ENCODE results near the gene SPATS2L.

The SPATS2L gene

GRCh38 chr2:200296118-200296517 is 10.4 kb upstream of the SPATS2L start:
- DNase-seq (ENCODE audit: low read depth): no peak

- DNase-seq (ENCODE audit: low read depth): no peak
These were observed 9.4 kb upstream of the SPATS2L start for GRCh38 chr2:200297100-200297499.

- no peak for DNase-seq (ENCODE audit: low read depth)
These were observed 8.5 kb upstream of the SPATS2L start for GRCh38 chr2:200297989-200298388.

DNA sequence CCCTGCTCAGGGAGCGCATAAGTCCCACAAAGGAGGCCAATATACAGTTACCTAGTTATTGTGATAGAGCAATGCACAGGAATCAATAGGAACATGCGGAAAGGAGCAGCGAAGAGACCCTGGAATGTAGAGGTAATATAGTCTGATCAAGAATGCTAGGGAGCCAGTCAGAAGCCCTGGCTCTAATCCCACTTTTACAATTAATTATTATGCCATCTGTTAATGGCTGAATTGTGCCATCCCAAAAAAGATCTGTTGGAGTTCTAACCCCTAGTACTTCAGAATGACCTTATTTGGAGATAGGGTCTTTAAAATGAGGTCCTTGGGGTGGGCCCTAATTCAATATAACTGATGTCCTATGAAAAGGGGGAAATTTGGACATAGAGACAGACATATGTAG is 7.7 kb upstream of the SPATS2L start:
- DNase-seq (ENCODE audit: low read depth): no peak

DNA sequence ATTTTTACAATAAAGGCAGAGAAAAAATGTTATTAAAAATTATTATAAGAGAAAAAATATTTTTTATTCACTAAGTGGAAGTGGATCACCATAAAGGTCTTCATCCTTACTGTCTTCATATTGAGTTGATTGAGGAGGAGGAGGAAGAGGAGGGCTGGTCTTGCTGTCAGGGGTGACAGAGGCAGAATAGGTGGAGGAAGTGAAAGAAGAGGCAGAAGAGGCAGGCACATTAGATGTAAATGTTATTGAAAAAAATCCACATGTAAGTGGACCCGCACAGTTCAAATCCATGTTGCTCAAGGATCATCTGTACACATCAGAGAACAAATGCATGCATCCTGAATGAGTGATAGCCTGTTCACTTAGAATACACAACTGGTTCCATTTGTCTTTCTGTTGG is 6.4 kb upstream of the SPATS2L start:
- no peak for DNase-seq (ENCODE audit: low read depth)

GRCh38 chr2:200300638-200301314 is 5.7 kb upstream of the SPATS2L start:
- DNase-seq (ENCODE audit: low read depth): no peak

- no peak for DNase-seq (ENCODE audit: low read depth)
These were observed 4.3 kb upstream of the SPATS2L start for GRCh38 chr2:200301953-200302858.

DNA sequence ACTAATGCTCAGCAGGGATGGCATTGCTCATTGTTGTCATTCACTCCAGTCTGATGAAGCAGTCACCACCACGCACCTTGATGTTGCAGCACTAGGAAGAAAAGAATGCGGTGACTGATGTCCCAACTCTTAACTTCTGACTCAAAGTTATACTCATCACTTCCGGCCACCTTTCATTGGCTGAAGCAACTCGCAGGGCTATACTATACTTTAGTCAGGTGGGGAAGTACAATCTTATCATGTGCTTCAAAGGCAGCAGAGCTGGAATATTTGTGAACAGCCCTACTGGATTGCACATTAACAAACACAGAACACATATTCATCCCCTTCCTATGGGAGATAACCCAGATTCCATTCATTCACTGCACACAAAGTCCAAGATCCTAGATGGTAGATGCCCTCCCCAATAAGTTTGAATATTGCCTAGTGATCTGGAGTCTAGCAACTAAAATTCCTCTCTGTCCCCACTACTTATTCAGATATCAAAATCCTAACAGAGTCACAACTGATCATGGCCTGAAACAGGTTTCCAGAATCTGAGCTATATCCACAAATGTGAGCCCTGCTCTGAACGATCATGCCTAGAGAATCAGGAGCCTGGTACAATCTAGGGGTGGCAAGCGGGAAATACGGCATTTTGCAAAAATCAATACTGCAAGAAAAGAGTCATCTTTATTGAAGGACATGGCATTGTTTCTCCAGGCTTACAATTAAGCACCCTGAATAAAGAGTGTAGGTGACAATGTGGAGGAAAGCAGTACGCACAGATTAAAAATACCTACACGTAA is 3.4 kb upstream of the SPATS2L start:
- DNase-seq (ENCODE audit: low read depth): no peak

GRCh38 chr2:200305797-200306195 is 697 bp upstream of the SPATS2L start:
- DNase-seq (ENCODE audit: low read depth): no peak

- no peak for DNase-seq (ENCODE audit: low read depth)
These were observed 634 bp downstream of the SPATS2L start for GRCh38 chr2:200306931-200307723.

DNA sequence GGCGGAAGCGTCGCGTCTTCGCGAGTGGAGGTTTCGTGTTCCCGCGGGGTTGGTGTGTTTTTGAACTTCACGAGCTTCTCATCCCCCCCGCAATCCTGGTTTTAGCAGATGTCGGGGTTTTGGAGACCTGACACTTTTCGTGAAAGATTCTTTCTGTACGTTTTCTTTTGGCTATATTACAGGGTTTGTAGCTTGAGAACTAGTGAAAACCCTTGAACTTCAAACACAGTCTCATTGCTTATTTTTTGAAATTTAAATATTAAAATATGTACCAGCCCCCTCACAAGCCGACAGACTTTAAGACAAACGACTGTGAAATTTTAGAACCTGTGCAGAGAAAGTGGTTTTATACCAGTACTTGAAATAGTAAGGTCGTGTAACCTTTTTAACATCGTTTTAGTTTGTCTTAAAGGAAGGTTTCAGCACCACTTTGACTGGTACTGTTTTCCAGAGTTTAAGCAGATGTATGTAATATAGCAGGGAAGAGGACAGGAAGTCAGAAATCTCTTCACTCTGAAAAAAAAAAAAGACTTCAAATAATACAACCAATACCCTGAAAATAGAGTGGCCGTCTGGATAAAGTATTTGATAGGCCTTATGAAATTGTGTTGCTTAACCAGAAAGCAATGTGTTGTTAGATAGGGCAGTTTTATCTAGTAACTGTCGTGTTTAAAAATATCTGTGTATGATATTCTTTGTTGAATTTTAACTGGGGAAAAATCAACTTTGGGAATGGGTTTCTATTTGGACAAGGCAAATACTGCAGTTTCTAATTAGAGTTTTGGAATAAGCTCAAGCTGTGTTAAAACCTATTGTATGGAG is 1.4 kb downstream of the SPATS2L start:
- no peak for DNase-seq (ENCODE audit: low read depth)

DNA sequence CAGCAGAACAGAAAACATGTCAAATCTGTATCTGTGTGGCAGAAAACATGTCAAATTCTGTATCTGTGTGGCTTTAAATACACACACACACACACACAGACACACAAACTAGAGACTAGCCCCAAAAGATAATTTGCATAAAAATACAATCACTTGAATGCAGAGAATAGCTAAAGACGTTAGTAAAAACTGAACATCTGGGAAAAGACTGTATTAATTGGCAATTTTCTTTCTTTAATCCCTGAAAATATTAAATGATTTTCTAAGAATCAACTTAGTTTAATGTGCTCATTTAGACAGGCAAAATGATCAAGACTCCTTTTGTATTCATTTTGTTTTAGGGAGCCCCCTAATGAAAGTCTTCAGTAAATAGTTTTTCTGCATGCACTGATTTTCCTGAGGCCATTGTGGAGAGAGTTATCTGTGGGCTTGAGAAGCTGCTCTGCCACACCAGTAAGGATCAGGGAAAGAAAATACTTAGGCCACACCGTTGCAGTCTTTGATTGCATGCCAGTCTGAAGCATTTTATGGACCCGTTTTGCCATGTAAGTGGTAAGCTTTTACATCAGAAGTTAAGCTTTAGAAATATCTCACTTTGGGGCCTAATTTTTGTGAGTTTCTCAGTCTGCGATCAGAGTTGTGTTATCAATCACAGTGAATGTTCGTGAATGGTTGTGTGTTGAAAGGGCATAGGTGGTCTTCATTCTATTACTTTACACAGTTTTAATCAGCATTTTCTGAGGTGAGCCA is 2.2 kb downstream of the SPATS2L start:
- DNase-seq (ENCODE audit: low read depth): no peak

GRCh38 chr2:200309296-200310049 is 3.0 kb downstream of the SPATS2L start:
- no peak for DNase-seq (ENCODE audit: low read depth)

DNA sequence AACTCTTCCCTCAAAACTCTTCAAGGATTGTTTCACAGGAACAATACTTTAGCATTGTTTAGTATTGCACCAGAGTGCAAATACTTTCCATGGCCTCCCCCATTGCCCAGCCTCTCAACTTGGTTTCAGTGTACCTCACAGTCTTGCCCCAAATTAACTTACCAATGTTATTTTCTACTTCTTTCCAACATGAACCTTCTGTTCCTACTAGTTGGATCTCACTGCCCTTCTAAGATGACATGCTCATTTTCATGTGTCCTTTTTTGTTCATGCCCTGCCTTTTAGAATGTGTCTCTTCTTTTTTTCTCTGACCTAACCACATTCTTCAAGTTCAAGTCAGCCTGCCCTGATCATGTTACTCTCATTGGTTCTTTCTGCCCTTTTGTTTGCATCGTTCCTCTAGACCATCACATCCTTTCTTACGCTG is 4.1 kb downstream of the SPATS2L start:
- no peak for DNase-seq (ENCODE audit: low read depth)

DNA sequence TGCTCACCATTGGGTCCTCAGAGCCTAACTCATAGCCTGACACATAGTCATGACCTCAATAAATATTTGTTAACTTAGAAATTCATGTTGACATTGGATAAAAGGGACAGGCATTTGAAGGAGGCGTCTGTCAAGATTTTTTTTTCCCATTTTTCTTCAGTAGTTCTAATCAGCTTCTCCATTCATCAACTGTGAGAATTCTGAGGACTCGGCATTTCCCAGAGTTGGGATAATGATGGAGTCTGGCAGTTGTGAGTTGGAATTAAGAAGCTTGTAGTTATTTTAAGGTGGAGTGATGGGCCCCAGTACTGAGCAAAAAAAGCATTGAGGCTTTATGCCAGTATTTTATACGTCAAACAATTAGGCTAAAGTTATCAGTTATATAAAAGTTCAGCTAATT is 4.6 kb downstream of the SPATS2L start:
- DNase-seq (ENCODE audit: low read depth): no peak

- DNase-seq (ENCODE audit: low read depth): no peak
These were observed 8.6 kb downstream of the SPATS2L start for GRCh38 chr2:200314976-200315567.

DNA sequence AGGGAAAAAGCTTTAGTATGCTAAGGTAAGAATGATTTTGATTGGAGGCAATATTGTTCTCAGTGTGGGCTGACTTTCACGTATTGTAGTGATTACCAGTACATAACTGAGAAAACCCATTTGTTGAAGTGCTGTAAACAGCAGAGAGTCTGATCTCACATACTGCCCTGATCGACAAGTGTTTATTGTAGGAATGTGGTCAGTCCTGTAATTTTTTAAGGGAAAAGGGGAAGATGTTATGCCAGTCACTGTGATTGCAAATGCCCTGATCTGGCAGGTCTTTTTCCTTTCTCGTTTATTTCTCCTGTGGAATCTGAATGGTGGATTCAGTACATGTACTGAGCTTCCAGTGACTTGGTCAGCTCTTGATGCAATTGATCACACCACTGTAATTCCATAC is 11.5 kb downstream of the SPATS2L start:
- DNase-seq (ENCODE audit: low read depth): no peak

DNA sequence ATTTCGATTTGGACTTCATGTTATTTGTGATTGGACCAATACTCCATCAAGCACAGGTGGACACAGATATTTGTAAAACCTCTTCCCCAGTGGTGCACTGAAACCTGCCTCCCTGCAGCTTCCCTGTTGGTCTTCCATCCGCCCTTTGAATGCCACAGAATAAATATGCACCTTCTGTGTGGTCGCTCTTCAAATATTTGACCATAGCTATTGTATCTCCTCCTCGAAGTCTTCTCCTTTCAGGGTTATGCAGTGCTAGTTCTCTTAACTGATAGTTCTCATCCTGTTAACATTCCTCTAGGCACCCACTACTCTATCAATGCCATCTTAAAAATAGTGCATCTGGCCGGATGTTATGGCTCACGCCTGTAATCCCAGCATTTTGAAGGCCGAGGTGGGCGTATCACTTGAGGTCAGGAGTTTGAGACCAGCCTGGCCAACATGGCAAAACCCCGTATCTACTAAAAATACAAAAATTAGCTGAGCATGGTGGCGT is 12.5 kb downstream of the SPATS2L start:
- no peak for DNase-seq (ENCODE audit: low read depth)

All from stimulated activated CD8-positive, alpha-beta memory T cell treated with anti-CD3 and anti-CD28 coated beads, Interleukin-12 subunit alpha, Interleukin-12 subunit beta, amount 100 ng/mL, for 4 hours (primary cell).